Measurements from ENCODE around the gene CDHR5. TPM values are rescaled to one million over a fixed set of nuclear protein-coding genes. Genes with fewer than 3 reads are reported as not detected.

CDHR5 gene
- total RNA-seq, 5 donors from 2014 or later (not counting 1 experiment from before 2014, with no cell fraction given), result 0.26 to 0.29 TPM; not detected in 3

- Histone ChIP-seq H3K9me3 (no peaks in the 10 kb centered on the region), H3K4me1 (ENCODE audit: control insufficient read depth in 1 of 2, extremely low read depth in 1 of 2, insufficient read depth in 2 of 2, low read length in 2 of 2) (peaks cover 0 to 4% of the 10 kb centered on the region in 2 experiments), H3K4me3 (ENCODE audit: control insufficient read depth in 1 of 2, extremely low read depth in 1 of 2, low read length in 1 of 2) (no peak overlapping the region), H3K27ac (ENCODE audit: low read length) (no peak overlapping the region), H3K27me3 (replicated peaks in 1 of 2; ENCODE audit: control insufficient read depth in 2 of 2, extremely low read depth in 1 of 2, insufficient read depth in 2 of 2, low read length in 1 of 2) (no peaks in the 10 kb centered on the region), H3K36me3 (ENCODE audit: control insufficient read depth in 2 of 2, extremely low read depth in 1 of 2, insufficient read depth in 1 of 2, low read length in 1 of 2) (peaks cover 13 to 14% of the 10 kb centered on the region in 2 donors)
- CTCF ChIA-PET, result interaction anchor here in 1 of 2 donors (0.7 kb wide), 1 partner anchor 1884 kb away, joined by 5 read pairs; no protein-coding TSS in a partner anchor
- no peak overlapping the region for H3K4me3 Mint-ChIP-seq
- no peaks in the 10 kb centered on the region for H3K9me3 Mint-ChIP-seq
- H3K4me1 Mint-ChIP-seq, result peaks cover 0 to 7% (median 4%) of the 10 kb centered on the region in 3 donors
- 80% methylated on average over 3 of the region's 14 CpGs for WGBS (ENCODE audit: insufficient coverage)
- H3K36me3 Mint-ChIP-seq, result peaks cover 8% of the 10 kb centered on the region
- DNase-seq, result no peak
- no peak overlapping the region for H3K27ac Mint-ChIP-seq
- POLR2A ChIA-PET, result interaction anchor here in 1 of 2 donors (0.6 kb wide), 1 partner anchor 76 kb away, joined by 3 read pairs; no protein-coding TSS in a partner anchor
- no peak for ATAC-seq (replicated peaks in 1 of 4)
- H3K27me3 Mint-ChIP-seq, result no peaks in the 10 kb centered on the region
Measured at GRCh38 chr11:646214-646613, 21.5 kb upstream of the CDHR5 start.

GRCh38 chr11:645536-645935 is 20.8 kb upstream of the CDHR5 start:
- H3K9me3 ChIP-seq, result no peaks in the 10 kb centered on the region

GRCh38 chr11:643849-644738 is 19.3 kb upstream of the CDHR5 start:
- no peak for ATAC-seq (replicated peaks in 1 of 4)
- Mint-ChIP-seq H3K9me3 (no peaks in the 10 kb centered on the region), H3K4me3 (no peak overlapping the region), H3K4me1 (peaks cover 2 to 12% (median 6%) of the 10 kb centered on the region in 3 donors), H3K27ac (no peak overlapping the region), H3K36me3 (peaks cover 8% of the 10 kb centered on the region), H3K27me3 (peaks cover 0 to 6% of the 10 kb centered on the region in 2 donors)
- peaks cover 0 to 12% of the 10 kb centered on the region in 2 experiments for H3K4me1 ChIP-seq (ENCODE audit: control insufficient read depth in 1 of 2, extremely low read depth in 1 of 2, insufficient read depth in 2 of 2, low read length in 2 of 2)
- H3K4me3 ChIP-seq (ENCODE audit: control insufficient read depth in 1 of 2, extremely low read depth in 1 of 2, low read length in 1 of 2), result no peak overlapping the region
- ChIA-PET CTCF (no interaction called here), POLR2A (no interaction called here)
- peaks cover 0 to 15% of the 10 kb centered on the region in 2 experiments for H3K27me3 ChIP-seq (replicated peaks in 1 of 2; ENCODE audit: control insufficient read depth in 2 of 2, extremely low read depth in 1 of 2, insufficient read depth in 2 of 2, low read length in 1 of 2)
- WGBS (ENCODE audit: insufficient coverage), result 98% methylated on average over 27 of the region's 50 CpGs
- H3K9me3 ChIP-seq, result no peaks in the 10 kb centered on the region
- H3K27ac ChIP-seq (ENCODE audit: low read length), result no peak overlapping the region
- no peak for DNase-seq
- H3K36me3 ChIP-seq (ENCODE audit: control insufficient read depth in 2 of 2, extremely low read depth in 1 of 2, insufficient read depth in 1 of 2, low read length in 1 of 2), result peaks cover 7 to 14% of the 10 kb centered on the region in 2 donors

More at GRCh38 chr11:645536-645935, 20.8 kb upstream of the CDHR5 start:
- Mint-ChIP-seq H3K4me3 (no peak overlapping the region), H3K27me3 (peaks cover 0 to 2% of the 10 kb centered on the region in 2 donors), H3K4me1 (peaks cover 0 to 9% (median 4%) of the 10 kb centered on the region in 3 donors), H3K36me3 (peaks cover 8% of the 10 kb centered on the region), H3K9me3 (no peaks in the 10 kb centered on the region), H3K27ac (no peak overlapping the region)
- no peak for ATAC-seq (replicated peaks in 1 of 4)
- no peak for DNase-seq
- Histone ChIP-seq H3K4me3 (ENCODE audit: control insufficient read depth in 1 of 2, extremely low read depth in 1 of 2, low read length in 1 of 2) (no peak overlapping the region), H3K36me3 (ENCODE audit: control insufficient read depth in 2 of 2, extremely low read depth in 1 of 2, insufficient read depth in 1 of 2, low read length in 1 of 2) (peaks cover 10 to 14% of the 10 kb centered on the region in 2 donors), H3K27me3 (replicated peaks in 1 of 2; ENCODE audit: control insufficient read depth in 2 of 2, extremely low read depth in 1 of 2, insufficient read depth in 2 of 2, low read length in 1 of 2) (peaks cover 0 to 7% of the 10 kb centered on the region in 2 experiments), H3K4me1 (ENCODE audit: control insufficient read depth in 1 of 2, extremely low read depth in 1 of 2, insufficient read depth in 2 of 2, low read length in 2 of 2) (peaks cover 0 to 6% of the 10 kb centered on the region in 2 experiments), H3K27ac (ENCODE audit: low read length) (no peak overlapping the region)
- CTCF ChIA-PET, result interaction anchor here in 1 of 2 donors (0.7 kb wide), 1 partner anchor 1885 kb away, joined by 5 read pairs; no protein-coding TSS in a partner anchor
- 79% methylated on average over 14 of the region's 16 CpGs for WGBS (ENCODE audit: insufficient coverage)
- POLR2A ChIA-PET, result no interaction called here

GRCh38 chr11:643366-643765 is 18.6 kb upstream of the CDHR5 start:
- peaks cover 8 to 18% (median 13%) of the 10 kb centered on the region in 3 donors for H3K4me1 Mint-ChIP-seq
- ATAC-seq (replicated peaks in 1 of 4) (peak in 1 of 4 experiments; percentile 49), DNase-seq (peak in 3 of 35 experiments; percentile 22 to 35 (median 31))
- no peak overlapping the region for H3K27ac Mint-ChIP-seq
- no peaks in the 10 kb centered on the region for H3K9me3 Mint-ChIP-seq
- H3K27me3 Mint-ChIP-seq, result peaks cover 3 to 13% of the 10 kb centered on the region in 2 donors
- Histone ChIP-seq H3K4me3 (ENCODE audit: control insufficient read depth in 1 of 2, extremely low read depth in 1 of 2, low read length in 1 of 2) (no peak overlapping the region), H3K27ac (ENCODE audit: low read length) (no peak overlapping the region), H3K4me1 (ENCODE audit: control insufficient read depth in 1 of 2, extremely low read depth in 1 of 2, insufficient read depth in 2 of 2, low read length in 2 of 2) (peaks cover 0 to 19% of the 10 kb centered on the region in 2 experiments), H3K36me3 (ENCODE audit: control insufficient read depth in 2 of 2, extremely low read depth in 1 of 2, insufficient read depth in 1 of 2, low read length in 1 of 2) (peaks cover 7 to 14% of the 10 kb centered on the region in 2 donors), H3K9me3 (no peaks in the 10 kb centered on the region), H3K27me3 (replicated peaks in 1 of 2; ENCODE audit: control insufficient read depth in 2 of 2, extremely low read depth in 1 of 2, insufficient read depth in 2 of 2, low read length in 1 of 2) (peaks cover 0 to 22% of the 10 kb centered on the region in 2 experiments)
- WGBS (ENCODE audit: insufficient coverage), result 85% methylated on average over 9 of the region's 9 CpGs
- no peak overlapping the region for H3K4me3 Mint-ChIP-seq
- POLR2A ChIA-PET, result no interaction called here
- peaks cover 5% of the 10 kb centered on the region for H3K36me3 Mint-ChIP-seq
- CTCF ChIA-PET, result no interaction called here

GRCh38 chr11:641806-642370 is 17.1 kb upstream of the CDHR5 start:
- 94% methylated on average over 10 of the region's 19 CpGs for WGBS (ENCODE audit: insufficient coverage)
- no peak for ATAC-seq (replicated peaks in 1 of 4)
- H3K27ac ChIP-seq (ENCODE audit: low read length), result no peak overlapping the region

More at GRCh38 chr11:641806-642370, 17.1 kb upstream of the CDHR5 start:
- H3K36me3 ChIP-seq (ENCODE audit: control insufficient read depth in 2 of 2, extremely low read depth in 1 of 2, insufficient read depth in 1 of 2, low read length in 1 of 2), result peaks cover 7 to 14% of the 10 kb centered on the region in 2 donors
- H3K36me3 Mint-ChIP-seq, result peaks cover 3% of the 10 kb centered on the region
- H3K27ac Mint-ChIP-seq, result no peak overlapping the region
- POLR2A ChIA-PET, result interaction anchor here in 1 of 2 donors (0.6 kb wide), 1 partner anchor 119 kb away, joined by 5 read pairs; no protein-coding TSS in a partner anchor
- H3K27me3 ChIP-seq (replicated peaks in 1 of 2; ENCODE audit: control insufficient read depth in 2 of 2, extremely low read depth in 1 of 2, insufficient read depth in 2 of 2, low read length in 1 of 2), result peaks cover 0 to 34% of the 10 kb centered on the region in 2 experiments
- H3K9me3 Mint-ChIP-seq, result no peaks in the 10 kb centered on the region
- no peaks in the 10 kb centered on the region for H3K9me3 ChIP-seq
- H3K4me1 Mint-ChIP-seq, result peaks cover 12 to 19% (median 19%) of the 10 kb centered on the region in 3 donors
- peaks cover 8 to 21% of the 10 kb centered on the region in 2 donors for H3K27me3 Mint-ChIP-seq
- no peak for DNase-seq
- H3K4me1 ChIP-seq (ENCODE audit: control insufficient read depth in 1 of 2, extremely low read depth in 1 of 2, insufficient read depth in 2 of 2, low read length in 2 of 2), result peaks cover 0 to 32% of the 10 kb centered on the region in 2 experiments
- H3K4me3 Mint-ChIP-seq, result peak overlapping the region in 1 of 3 donors; percentile 75
- CTCF ChIA-PET, result no interaction called here
- no peak overlapping the region for H3K4me3 ChIP-seq (ENCODE audit: control insufficient read depth in 1 of 2, extremely low read depth in 1 of 2, low read length in 1 of 2)
